HG03432 (cell line): ENCODE results near the gene SP140.
"Not testable (repeated sequence)": the region's sequence is repeated elsewhere in the genome, so short reads cannot be mapped to it uniquely, and the experiment has no call there.

Source experiments
- ATAC-seq: cut with Tn5 transposase; IDR thresholded peaks from one replicate; pipeline ENCODE4 v1.9.1; 2021; ENCODE audit warnings: mild to moderate bottlenecking, moderate library complexity; ENCODE audit not compliant: unreplicated experiment

SP140 gene

DNA sequence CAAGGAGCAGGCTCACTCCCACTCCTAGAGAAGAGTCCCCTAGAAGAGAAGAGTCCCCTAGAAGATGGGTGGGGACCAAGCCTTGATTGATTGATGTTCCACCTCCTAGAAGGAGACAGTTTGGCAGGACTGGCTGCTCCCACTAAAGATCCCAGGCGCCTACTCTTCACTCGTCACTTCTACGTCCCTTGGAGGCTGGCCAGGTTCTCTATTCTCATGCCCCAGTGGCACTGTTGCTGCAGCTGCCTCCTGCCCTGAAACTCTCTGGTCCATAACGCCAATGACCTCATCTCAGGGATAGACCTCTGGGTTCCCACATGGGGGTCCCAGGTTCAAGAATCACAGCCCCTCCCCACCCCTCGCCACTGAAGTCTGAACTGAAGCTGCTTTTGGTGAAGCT lies 99.0 kb downstream of the SP140 start:
- ATAC-seq: no peak

DNA sequence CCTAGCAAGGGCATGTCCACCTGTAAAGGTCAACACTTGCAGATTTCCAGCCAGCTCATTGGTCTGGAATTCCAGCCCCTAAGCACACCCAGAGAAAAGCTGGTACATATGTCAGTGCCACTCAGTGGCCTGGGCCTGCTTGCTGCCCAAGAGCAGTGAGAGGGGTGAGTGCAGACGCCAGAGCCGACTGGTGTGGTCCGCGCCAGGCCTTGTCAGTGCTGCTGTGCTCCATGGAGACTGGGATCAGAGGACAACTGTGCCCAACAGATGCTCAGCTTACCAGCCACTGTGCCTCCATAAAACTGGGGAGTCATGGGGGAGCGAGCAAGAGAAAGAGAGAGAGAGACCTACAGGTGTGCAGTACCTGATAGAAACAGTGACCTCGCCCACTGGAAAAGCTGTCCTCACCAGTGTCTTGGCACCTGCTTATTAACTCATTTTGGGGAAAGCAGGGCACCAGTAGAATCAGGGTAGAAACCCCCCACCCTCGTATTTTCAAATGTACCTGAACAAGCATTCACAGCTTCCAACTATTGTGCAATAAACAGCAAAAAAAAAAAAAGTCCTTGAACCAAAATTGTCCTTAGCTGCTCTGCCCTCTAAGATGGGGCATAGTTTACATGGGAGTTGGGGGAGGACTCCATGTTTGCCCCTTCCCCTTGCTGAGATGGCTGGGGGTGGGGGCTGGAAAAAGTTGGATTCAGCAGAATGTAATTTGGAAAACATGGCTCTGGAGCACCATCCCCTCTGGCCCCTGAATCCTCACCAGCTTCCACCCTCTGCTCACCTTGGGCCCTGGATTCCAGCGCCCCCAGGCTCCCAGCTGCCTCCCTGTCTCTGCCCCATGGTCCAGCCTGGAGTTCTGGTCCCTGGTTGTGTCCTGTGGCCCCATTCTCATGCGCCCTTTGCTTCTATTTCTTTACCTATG lies 100.0 kb downstream of the SP140 start:
- no peak for ATAC-seq

DNA sequence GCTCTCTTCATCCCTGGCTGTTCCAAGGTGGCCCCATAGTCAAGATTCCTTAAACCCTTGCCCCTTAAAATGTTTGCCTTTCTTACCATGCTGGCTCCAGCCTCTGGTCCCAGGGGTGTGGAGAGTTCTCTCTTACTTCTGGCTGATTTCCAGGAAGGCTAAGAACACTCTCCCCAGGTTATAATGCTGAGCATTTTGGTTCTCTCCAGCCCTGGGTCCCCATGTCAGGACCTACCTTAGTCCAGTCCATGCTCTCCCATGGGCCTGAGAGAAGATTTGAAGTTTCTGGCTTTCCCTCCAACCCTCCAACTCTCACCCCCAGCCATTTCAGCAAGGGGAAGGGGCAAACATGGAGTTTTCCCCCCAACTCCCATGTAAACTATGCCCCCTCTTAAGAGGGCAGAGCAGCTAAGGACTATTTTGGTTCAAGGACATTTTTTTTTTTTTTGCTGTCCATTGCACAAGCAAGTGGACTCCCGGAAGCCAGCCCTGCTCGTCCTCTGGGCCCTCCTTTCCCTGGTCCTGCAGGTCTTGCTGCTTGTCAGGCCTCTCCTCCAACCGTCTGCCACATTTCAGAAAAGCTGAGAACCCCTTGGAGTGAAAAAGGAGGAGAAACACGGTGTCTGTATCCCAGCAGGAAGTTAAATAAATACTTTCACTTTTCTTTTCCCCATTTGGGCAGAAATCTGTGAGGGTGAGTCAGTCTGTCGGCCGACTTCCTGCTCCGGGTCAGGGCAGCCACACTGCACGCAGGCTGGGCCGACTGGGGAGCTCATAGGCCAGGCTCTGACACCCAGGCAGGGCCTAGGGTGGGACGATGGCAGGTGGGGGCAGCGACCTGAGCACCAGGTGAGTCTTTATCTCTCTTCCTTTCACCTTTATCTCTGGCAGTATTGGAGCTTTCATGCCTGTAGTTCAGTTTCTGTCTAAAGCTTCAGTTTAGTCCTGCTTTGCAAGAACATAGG lies 101.2 kb downstream of the SP140 start, which contains the start of gene SP140L:
TSS of gene SP140L (plus strand) at position 741 of the 965 bp plus-strand sequence. CDS start at position 818, 77 bp downstream.
- ATAC-seq: peak; percentile 96

DNA sequence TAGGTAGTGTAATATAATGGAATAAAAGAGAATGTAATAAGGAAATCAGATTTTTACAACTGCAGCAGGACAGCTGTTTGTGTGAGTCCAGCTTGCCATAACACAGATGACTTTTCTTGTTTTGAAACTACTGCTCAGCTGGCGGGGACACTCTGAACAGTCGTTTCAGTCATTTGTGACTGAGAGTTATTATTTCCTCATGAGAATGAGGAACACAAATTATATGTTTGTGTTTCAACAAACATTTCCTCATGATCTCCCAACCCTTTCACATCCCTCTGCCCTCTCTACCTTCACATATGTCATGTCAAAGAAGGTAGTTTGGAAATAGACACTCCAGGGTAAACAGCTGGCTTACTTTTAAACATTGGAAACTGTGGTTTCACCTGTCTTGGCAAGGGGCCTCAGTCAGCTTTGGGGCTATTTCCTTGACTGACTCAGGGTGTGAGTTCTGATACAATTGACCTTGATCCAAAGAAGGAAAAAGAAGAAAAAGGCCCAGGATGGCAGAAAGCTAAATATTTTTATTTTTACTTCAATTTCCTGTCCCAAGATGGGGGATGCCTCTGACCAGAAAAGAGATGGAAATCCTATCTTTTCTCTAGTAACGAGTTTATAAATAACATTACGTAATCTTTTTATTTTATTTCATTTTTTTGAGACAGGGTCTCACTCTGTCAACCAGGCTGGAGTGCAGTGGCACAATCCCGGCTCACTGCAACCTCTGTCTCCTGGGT lies 102.0 kb downstream of the SP140 start:
- ATAC-seq: peak; percentile 71

DNA sequence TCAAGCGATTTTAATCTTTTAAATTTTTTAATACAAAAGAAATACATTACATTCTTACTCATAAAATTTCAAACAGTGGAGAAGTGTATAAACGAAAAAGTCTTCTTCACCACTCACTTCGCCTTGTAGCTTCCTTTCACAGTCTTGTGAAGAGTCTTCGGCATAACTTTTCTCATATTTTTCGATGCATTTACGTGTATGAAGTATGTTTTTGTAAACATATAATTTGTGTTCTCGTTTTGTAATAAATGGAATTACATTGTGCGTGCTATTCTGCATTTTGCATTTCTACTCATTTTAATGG lies 102.6 kb downstream of the SP140 start:
- ATAC-seq: no peak

DNA sequence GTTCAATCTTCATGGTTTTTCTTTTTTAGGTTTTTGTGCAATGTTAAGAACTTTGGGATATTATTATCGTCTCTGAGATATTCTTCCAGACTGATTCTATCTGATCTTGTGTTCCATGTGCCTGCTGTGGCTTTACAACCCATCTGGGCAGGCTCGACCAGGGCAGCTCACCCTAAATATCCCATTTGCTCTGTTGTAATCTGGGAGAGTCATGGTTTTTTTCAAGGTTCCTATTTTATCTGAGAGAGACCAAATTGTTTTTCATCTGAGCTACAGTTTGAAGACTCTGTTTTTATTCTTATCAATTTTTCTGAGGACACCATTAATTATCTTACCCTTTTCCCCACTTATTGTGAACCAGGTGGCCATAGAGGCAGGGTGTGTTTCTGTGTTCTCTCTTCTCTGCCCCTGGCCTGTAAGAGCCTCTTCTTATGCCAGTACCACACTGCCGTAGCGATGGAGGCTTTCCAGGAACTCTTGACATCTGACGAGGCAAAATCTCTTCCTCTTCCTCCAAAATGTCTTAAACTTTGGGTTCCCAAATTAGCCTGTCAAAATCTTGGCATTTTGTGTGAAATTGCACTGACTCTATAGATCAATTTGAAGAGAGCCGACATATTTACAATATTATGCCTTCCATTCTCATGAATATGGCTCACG lies 104.5 kb downstream of the SP140 start:
- no peak for ATAC-seq

DNA sequence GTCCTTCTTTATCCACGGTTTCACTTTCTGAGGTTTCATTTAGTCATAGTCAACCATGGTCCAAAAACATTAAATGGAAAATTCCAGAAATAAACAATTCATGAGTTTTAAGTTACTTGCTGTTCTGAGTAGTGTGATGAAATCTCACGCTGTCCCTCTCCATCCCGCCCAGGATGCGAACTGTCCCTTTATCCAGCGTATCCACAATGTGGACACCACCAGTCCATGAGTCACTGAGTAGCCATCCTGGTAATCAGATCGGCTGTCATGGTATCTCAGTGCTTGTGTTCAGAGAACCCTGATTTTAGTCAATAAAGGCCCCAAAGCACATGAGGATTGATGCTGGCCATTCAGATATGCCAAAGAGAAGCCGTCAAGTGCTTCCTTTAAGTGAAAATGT lies 105.2 kb downstream of the SP140 start:
- ATAC-seq: no peak

DNA sequence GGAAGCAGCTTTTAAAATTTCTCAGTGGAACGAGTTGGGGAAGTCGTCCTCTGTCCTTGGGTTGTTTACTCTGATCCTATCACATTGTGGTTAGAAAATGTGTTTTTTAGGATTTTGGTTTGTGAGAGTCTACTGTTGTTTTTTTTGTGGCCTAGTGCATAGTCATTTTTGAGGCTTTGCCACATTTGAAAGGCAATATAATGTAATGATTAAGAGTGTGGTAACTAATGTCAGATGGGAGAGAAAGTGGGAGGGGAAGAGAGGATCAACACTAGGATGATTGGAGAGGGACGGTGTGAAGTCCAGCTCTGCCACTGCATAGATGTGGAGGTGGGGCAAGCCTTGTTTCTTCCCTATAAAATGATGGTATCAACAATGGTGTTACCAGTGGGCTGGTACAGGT lies 109.9 kb downstream of the SP140 start:
- ATAC-seq: no peak

DNA sequence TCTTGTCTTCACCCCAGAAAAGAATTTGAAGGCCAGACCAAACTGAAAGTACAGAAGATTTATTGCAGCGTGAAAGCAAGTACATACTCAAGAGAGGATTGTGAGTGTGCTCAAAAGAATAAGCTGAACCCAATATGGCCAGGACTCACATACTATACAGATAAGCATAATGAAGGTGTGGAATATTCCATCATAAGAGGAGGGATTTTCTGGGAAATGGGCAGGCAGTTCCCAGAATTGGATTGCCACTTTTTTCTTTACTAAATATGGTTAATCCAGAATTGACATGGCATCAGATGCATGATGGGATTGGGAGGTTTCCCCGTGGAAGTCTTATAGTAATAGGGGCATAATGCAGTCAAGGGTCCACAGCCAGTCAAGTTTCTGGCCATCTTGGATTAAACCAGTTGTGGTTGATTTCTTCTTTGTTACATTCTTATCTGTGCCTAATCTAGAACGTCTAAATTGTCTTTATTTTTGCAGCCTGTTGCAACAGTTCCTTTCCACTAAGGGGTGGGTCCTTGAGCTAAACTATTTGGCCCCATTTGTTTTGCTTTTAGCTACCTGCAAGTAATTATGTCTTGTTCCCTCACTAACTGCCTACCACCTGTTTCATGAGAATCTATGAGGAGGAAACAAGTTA lies 110.4 kb downstream of the SP140 start:
- ATAC-seq: no peak

DNA sequence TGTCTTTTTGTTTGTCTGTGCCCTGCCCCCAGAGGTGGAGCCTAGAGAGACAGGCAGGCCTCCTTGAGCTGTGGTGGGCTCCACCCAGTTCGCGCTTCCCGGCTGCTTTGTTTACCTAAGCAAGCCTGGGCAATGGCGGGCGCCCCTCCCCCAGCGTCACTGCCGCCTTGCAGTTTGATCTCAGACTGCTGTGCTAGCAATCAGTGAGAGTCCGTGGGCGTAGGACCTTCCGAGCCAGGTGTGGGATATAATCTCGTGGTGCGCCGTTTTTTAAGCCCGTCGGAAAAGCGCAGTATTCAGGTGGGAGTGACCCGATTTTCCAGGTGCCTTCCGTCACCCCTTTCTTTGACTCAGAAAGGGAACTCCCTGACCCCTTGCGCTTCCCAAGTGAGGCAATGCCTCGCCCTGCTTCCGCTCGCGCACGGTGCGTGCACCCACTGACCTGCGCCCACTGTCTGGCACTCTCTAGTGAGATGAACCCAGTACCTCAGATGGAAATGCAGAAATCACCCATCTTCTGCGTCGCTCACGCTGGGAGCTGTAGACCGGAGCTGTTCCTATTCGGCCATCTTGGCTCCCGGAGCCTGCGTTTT lies 116.5 kb downstream of the SP140 start:
- not testable (repeated sequence) for ATAC-seq

DNA sequence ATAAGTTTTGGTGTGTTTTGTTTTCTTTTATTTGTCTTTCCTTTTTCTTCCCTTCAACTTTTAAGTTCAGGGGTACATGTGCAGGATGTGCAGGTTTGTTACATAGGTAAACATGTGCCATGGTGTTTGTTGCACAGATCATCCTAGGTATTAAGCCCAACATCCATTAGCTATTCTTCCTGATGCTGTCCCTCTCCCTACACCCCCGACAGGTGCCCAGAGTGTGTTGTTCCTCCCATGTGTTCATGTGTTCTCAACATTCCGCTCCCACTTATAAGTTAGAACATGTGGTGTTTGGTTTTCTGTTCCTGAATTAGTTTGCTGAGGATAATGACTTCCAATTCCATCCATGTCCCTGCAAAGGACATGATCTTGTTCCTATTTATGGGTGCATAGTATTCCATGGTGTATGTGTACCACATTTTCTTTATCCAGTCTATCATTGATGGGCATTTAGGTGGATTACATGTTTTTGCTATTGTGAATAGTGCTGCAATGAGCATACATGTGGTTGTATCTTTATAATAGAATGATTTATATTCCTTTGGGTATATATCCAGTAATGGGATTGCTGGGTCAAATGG lies 117.6 kb downstream of the SP140 start:
- ATAC-seq: not testable (repeated sequence)

DNA sequence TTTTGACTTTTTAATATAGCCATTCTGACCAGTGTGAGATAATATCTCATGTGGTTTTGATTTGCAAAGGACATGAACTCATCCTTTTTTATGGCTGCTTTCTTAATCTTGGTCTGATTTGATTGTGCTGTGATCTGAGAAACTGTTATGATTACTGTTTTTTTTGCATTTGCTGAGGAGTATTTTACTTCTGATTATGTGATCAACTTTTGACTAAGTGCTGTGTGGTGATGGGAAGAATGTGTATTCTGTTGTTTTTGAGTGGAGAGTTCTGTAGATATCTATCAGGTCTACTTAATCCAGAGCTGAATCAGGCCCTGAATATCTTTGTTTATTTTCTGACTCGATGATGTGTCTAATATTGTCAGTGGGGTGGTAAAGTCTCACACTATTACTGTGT lies 118.2 kb downstream of the SP140 start:
- ATAC-seq: no peak

DNA sequence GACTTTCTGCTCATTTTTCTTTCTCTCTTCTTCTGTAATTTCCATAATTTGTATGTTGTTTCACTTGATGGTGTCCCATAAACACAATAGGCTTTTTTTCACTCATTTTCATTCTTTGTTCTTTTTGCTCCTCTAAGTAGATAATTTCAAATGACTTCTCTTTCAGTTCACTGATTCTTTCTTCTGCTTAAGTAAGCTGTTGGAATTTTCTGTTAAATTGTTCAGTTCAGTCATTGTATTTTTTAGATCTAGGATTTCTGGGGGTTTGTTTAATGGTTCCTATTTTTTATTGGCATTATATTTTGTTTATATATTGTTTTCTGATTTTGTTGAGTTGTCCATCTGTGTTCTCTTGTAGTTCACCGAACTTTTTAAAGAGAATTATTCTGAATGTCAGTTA lies 120.9 kb downstream of the SP140 start:
- no peak for ATAC-seq

DNA sequence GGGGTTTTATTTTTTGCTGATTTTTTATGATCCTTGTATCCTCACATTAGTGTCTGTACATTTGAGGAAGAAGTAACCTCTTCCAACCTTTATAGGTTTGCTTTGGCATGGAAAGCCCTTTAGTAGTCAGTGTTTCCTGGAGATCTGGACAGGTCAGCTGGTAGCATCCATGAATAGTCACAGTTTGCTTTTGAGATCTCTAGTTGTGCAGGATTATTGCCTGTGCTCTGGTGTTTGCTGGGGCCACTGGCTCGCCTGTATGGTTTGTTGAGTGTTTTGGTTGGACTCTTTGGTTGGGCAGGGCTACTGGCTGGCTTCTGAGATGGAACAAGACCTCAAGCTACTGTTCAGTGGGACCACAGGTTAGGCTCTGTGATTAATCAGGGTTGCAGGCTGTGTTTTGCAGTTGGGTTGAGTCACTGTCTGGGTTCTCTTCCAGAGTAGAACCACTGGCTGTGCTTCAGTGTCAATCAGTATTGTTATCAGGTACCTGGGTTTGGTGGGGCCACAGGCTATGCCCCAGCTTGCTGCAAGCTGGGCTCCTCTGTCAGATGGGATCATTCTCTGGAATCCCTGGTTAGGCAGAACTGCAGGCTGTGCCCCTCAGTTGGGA lies 121.5 kb downstream of the SP140 start:
- no peak for ATAC-seq

DNA sequence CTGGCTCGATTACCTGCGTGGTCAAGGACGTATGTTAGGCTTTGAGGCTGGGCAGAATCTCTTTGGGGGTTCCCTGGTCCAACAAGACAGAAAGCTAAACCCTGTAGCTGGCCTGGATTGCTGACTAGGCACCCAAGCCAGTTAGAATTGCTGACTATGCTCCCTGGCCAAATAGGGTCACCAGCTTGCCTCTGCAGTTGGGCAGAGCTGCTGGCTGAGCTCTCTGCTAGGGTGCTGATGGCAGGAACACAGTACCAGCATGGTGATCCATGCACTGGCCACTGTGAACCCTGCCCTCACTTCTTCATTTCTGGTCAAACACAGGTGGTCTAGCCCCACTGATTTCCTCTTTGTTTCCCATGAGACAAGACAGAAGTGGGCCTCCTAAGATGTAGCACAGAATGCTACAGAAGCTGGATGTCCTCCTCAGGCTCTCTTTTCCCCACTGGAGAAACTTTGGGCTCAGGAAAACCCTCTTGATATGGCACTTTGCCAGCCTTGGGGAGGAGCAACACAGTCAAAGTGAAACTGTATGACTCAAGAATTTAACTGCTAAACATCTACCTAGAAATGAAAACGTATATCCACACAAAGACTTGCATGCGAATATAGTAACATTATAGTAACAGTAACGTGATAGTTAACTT lies 122.2 kb downstream of the SP140 start:
- ATAC-seq: peak; percentile 70

DNA sequence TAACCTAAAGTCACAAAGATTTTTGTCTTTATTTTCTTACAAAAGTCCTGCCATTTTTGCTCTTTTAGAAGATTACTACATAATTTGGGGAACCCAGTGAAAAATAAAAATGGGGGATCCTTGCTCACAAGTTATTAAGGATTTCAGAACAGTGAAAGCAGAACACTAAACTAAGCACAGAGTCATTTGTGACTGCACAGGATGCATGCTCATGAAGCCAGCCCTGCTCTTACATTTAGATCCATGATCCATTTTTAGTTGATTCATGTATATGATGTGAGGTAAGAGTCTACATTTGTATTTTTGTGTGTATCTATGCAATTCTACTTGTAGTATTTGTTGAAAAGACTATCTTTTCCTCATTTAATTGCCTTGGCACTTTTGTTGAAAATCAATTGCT lies 123.3 kb downstream of the SP140 start:
- ATAC-seq: no peak

DNA sequence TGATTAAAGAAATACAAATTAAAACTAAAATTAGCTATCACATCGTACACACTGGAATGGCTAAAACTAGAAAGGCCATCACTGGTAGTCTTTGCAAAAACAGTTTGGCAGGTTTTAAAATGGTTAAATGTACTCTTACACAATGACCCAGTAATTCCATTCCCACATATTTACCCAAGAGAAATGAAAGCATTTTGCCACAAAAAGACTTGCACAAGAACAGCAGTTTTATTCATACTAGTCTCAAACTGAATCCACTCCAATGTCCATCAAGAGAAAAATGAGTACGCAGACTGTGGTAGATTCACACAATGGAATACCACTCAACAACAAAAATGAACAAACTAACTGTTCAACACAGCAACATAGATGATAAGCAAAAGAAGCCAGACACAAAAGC lies 130.5 kb downstream of the SP140 start:
- no peak for ATAC-seq

DNA sequence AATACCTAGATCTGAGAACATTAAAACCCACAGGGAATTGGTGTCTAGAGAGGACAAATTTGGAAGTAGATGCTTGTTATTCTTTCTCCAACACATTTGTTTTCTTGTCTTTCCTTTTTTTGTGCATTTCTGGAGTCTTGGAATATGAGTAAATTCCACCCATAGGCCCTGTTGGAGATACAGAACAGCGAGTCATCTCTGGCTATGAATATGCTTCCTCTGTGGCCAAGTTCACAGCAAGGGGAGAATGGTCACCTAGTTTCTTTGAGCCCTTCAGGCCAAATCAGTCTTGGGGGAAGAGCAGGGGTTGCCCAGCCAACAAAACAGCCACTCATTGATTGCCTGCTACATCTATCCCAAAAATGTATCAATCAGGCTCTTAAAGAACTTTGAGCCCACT lies 132.8 kb downstream of the SP140 start:
- peak; percentile 42 for ATAC-seq
